ENCODE data around the gene NKAPL. TPM values are rescaled to one million over a fixed set of nuclear protein-coding genes. Genes with fewer than 3 reads are reported as not detected.

NKAPL gene
- total and polyA plus RNA-seq, 4 donors: 0.81 to 1.4 (median 0.96) TPM

- Histone ChIP-seq H3K4me1 (ENCODE audit: control insufficient read depth in 5 of 5, insufficient read depth in 5 of 5, low read length in 5 of 5) (peaks cover 0 to 8% (median 0%) of the 10 kb centered on the region in 5 donors), H3K27ac (ENCODE audit: low read depth in 1 of 2, low read length in 1 of 2) (no peak overlapping the region), H3K36me3 (ENCODE audit: control insufficient read depth in 4 of 4, insufficient read depth in 4 of 4, low read length in 4 of 4) (no peaks in the 10 kb centered on the region), H3K9me3 (ENCODE audit: control insufficient read depth in 4 of 4, insufficient read depth in 3 of 4, low read length in 3 of 4) (peaks cover 0 to 8% (median 0%) of the 10 kb centered on the region in 4 donors), H3K9ac (ENCODE audit: insufficient read depth in 1 of 2, low read length in 2 of 2) (no peak overlapping the region), H3K4me3 (no peak overlapping the region), H3K27me3 (ENCODE audit: control insufficient read depth in 3 of 3, insufficient read depth in 3 of 3, low read length in 2 of 3) (peaks cover 0 to 58% (median 55%) of the 10 kb centered on the region in 3 donors)
- WGBS, 2 donors: 94 to 95% methylated on average over 12 of the region's 12 CpGs
- ATAC-seq (ENCODE audit: insufficient read depth, low FRiP score) (no peak), DNase-seq (no peak)
- no peak for TF ChIP-seq CTCF (IDR thresholded peaks at IDR 0.05; ENCODE audit: control extremely low read depth, extremely low read depth)
Observed at GRCh38 chr6:28217890-28218289, 41.2 kb upstream of the NKAPL start.

GRCh38 chr6:28218312-28219248 lies 40.5 kb upstream of the NKAPL start:
- ATAC-seq (ENCODE audit: insufficient read depth, low FRiP score) (peak; percentile 93), DNase-seq (peak; percentile 80 to 87 (median 81))
- WGBS, 2 donors: 8% methylated on average over 51 to 56 of the region's 56 CpGs
- no peak overlapping the region for H3K9ac ChIP-seq (ENCODE audit: insufficient read depth in 1 of 2, low read length in 2 of 2)
- peak overlapping the region; percentile 40 for H3K4me3 ChIP-seq
- no peak for TF ChIP-seq CTCF (IDR thresholded peaks at IDR 0.05; ENCODE audit: control extremely low read depth, extremely low read depth)
- peaks cover 0 to 8% (median 0%) of the 10 kb centered on the region in 4 donors for H3K9me3 ChIP-seq (ENCODE audit: control insufficient read depth in 4 of 4, insufficient read depth in 3 of 4, low read length in 3 of 4)
- peaks cover 0 to 8% (median 0%) of the 10 kb centered on the region in 5 donors for H3K4me1 ChIP-seq (ENCODE audit: control insufficient read depth in 5 of 5, insufficient read depth in 5 of 5, low read length in 5 of 5)
- peaks cover 0 to 52% (median 48%) of the 10 kb centered on the region in 3 donors for H3K27me3 ChIP-seq (ENCODE audit: control insufficient read depth in 3 of 3, insufficient read depth in 3 of 3, low read length in 2 of 3)
- H3K36me3 ChIP-seq (ENCODE audit: control insufficient read depth in 4 of 4, insufficient read depth in 4 of 4, low read length in 4 of 4): no peaks in the 10 kb centered on the region
- peak overlapping the region; percentile 79 to 83 for H3K27ac ChIP-seq (ENCODE audit: low read depth in 1 of 2, low read length in 1 of 2)

- Histone ChIP-seq H3K27ac (ENCODE audit: low read depth in 1 of 2, low read length in 1 of 2) (no peak overlapping the region), H3K27me3 (ENCODE audit: control insufficient read depth in 3 of 3, insufficient read depth in 3 of 3, low read length in 2 of 3) (peaks cover 0 to 33% (median 29%) of the 10 kb centered on the region in 3 donors), H3K9me3 (ENCODE audit: control insufficient read depth in 4 of 4, insufficient read depth in 3 of 4, low read length in 3 of 4) (peaks cover 0 to 8% (median 0%) of the 10 kb centered on the region in 4 donors), H3K36me3 (ENCODE audit: control insufficient read depth in 4 of 4, insufficient read depth in 4 of 4, low read length in 4 of 4) (no peaks in the 10 kb centered on the region), H3K4me1 (ENCODE audit: control insufficient read depth in 5 of 5, insufficient read depth in 5 of 5, low read length in 5 of 5) (peaks cover 0 to 11% (median 0%) of the 10 kb centered on the region in 5 donors), H3K4me3 (no peak overlapping the region), H3K9ac (ENCODE audit: insufficient read depth in 1 of 2, low read length in 2 of 2) (no peak overlapping the region)
- DNase-seq (no peak), ATAC-seq (ENCODE audit: insufficient read depth, low FRiP score) (no peak)
- 38 to 47% methylated on average over 6 of the region's 6 CpGs for WGBS, 2 donors
- TF ChIP-seq CTCF (IDR thresholded peaks at IDR 0.05; ENCODE audit: control extremely low read depth, extremely low read depth): no peak
Observed at GRCh38 chr6:28220257-28221133, 38.6 kb upstream of the NKAPL start.
